Aorta (tissue), 5 donors: ENCODE results near the gene EPS8L2. TPM values are rescaled to one million over a fixed set of nuclear protein-coding genes. Genes with fewer than 3 reads are reported as not detected.

Experiments used
- ATAC-seq: fragments of 200-7000 bp; cut with Tn5 transposase; one replicate; pipeline ENCODE4 v1.9.1; 2022; ENCODE audit warnings: moderate library complexity; ENCODE audit not compliant: low FRiP score
- DNase-seq, 2 donors: peaks; one replicate each; pipeline ENCODE4 v3.0.0-alpha.2; 2020
- H3K27ac ChIP-seq, 2 donors: one replicate each; pipeline ENCODE4 v1.5.1; 2013; ENCODE audit warnings: low read length in 2 of 2, mild to moderate bottlenecking in 2 of 2, moderate library complexity in 2 of 2, control low read depth in 1 of 2, inconsistent platforms in 1 of 2, low read depth in 1 of 2
- H3K27me3 ChIP-seq, 2 donors: one replicate each; pipeline ENCODE4 v1.6.1; 2013; ENCODE audit warnings: control low read depth in 1 of 2, low read length in 1 of 2, mild to moderate bottlenecking in 1 of 2, moderate library complexity in 1 of 2; ENCODE audit not compliant: insufficient read depth in 2 of 2, control insufficient read depth in 1 of 2
- H3K36me3 ChIP-seq, 2 donors: one replicate each; pipeline ENCODE4 v1.6.1; 2013; ENCODE audit warnings: control low read depth in 1 of 2, low read length in 1 of 2, mild to moderate bottlenecking in 1 of 2; ENCODE audit not compliant: insufficient read depth in 2 of 2, control insufficient read depth in 1 of 2
- H3K4me1 ChIP-seq, 2 donors: one replicate each; pipeline ENCODE4 v1.6.1; 2013; ENCODE audit warnings: low read length in 2 of 2, control low read depth in 1 of 2, mild to moderate bottlenecking in 1 of 2, moderate library complexity in 1 of 2; ENCODE audit not compliant: insufficient read depth in 2 of 2, control insufficient read depth in 1 of 2
- H3K4me3 ChIP-seq, 2 donors: one replicate each; pipeline ENCODE4 v1.5.1; 2013; ENCODE audit warnings: low read length in 2 of 2, control low read depth in 1 of 2, mild to moderate bottlenecking in 1 of 2
- H3K9me3 ChIP-seq: one replicate; pipeline ENCODE4 v1.6.1; 2013; ENCODE audit warnings: mild to moderate bottlenecking, low read length; ENCODE audit not compliant: control insufficient read depth
- WGBS, 2 donors: extraction: QIAGEN DNeasy Blood & Tissue Kit; methylation state at CpG; one replicate each; pipeline ENCODE4 v1.1.7; 2013; 5-methylcytosine and 5-hydroxymethylcytosine counted together
- intact Hi-C, 2 donors: fragments of 100-400 bp; cut with DNase I; formaldehyde crosslinking; loops; one replicate each; pipeline versions ENCODE4 v1.14.2 to v1.15.0; 2022
- polyA plus RNA-seq, 2 donors: library from polyadenylated mRNA; stranded (reverse); fragments of 200-250 nt; gene quantifications; one replicate each; pipeline ENCODE4 v1.2.3, GENCODE V29; 2013
- total RNA-seq, 2 donors: library from RNA; stranded (reverse); fragmentation: NEBNext Ultra II Directional; extraction: Animal tissue kit (Norgen Biotek cat#: 25700); gene quantifications; one replicate each; pipeline ENCODE4 v1.2.1, GENCODE V29; 2021
- donor health status: healthy with polysubstance abuse.
- donor health status: Bipolar disorder and iron deficiency.
- donor health status: DM: no; HTN: no; CAD: no.
- donor health status: DM: no; HTN: no; CAD: no.
- donor health status: DM: yes; HTN: yes; CAD: no.

EPS8L2 gene
- total and polyA plus RNA-seq, 4 donors, result 41.0 to 102 (median 54.8) TPM

DNA sequence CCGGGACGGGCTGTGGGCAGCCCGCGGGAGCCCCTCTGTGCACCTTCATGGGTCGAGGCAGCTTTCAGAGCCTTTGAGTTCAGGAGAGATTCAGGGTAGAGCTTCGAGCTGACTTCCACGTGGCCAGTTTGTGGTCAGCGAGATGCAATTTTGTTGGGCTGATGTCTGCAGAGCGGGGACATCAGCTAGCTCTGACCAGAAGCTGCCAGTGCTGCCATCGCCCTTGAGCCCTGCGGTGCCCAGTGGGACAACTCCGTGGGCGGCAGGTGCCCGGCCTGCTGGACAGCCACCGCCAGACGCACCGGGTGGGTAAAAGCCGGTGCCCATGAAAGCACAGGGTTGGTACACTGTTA is 42.0 kb downstream of the EPS8L2 start:
- WGBS, 2 donors, result 3% methylated on average over 18 of the region's 18 CpGs
- Histone ChIP-seq H3K27me3 (no peaks in the 10 kb centered on the region), H3K36me3 (no peaks in the 10 kb centered on the region), H3K4me1 (peaks cover 0 to 4% of the 10 kb centered on the region in 2 donors), H3K4me3 (peak overlapping the region; percentile 57 to 82), H3K9me3 (no peaks in the 10 kb centered on the region), H3K27ac (peak overlapping the region in 1 of 2 donors; percentile 46)
- intact Hi-C loops, result no loop called here
- peak; percentile 9 for ATAC-seq
- peak in 1 of 2 donors; percentile 60 for DNase-seq

- DNase-seq (no peak), ATAC-seq (no peak)
- no peaks in the 10 kb centered on the region for H3K36me3 ChIP-seq
- intact Hi-C loops, result no loop called here
- H3K27me3 ChIP-seq, result no peaks in the 10 kb centered on the region
- 52 to 68% methylated on average over 2 of the region's 2 CpGs for WGBS, 2 donors
- H3K4me1 ChIP-seq, result peaks cover 0 to 4% of the 10 kb centered on the region in 2 donors
- H3K4me3 ChIP-seq, result no peak overlapping the region
- no peaks in the 10 kb centered on the region for H3K9me3 ChIP-seq
- no peak overlapping the region for H3K27ac ChIP-seq
Observed at GRCh38 chr11:749731-750130, 43.7 kb downstream of the EPS8L2 start.

GRCh38 chr11:760236-760635 is 54.2 kb downstream of the EPS8L2 start:
- intact Hi-C loops, result loop anchor here in 1 of 2 donors (5.0 kb wide), 1 partner anchor 98 kb away; no protein-coding TSS in a partner anchor

GRCh38 chr11:761526-762108 is 55.6 kb downstream of the EPS8L2 start:
- Histone ChIP-seq H3K9me3 (no peaks in the 10 kb centered on the region), H3K4me3 (no peak overlapping the region), H3K27me3 (no peaks in the 10 kb centered on the region), H3K36me3 (peaks cover 4 to 5% of the 10 kb centered on the region in 2 donors), H3K4me1 (no peaks in the 10 kb centered on the region), H3K27ac (no peak overlapping the region)
- WGBS, 2 donors, result 85% methylated on average over 8 of the region's 8 CpGs
- DNase-seq, result no peak
- no peak for ATAC-seq
- intact Hi-C loops, result loop anchor here in 1 of 2 donors (5.0 kb wide), 1 partner anchor 99 kb away; no protein-coding TSS in a partner anchor

More at GRCh38 chr11:760236-760635, 54.2 kb downstream of the EPS8L2 start:
- ATAC-seq (no peak), DNase-seq (no peak)
- no peak overlapping the region for H3K27ac ChIP-seq
- peaks cover 3 to 5% of the 10 kb centered on the region in 2 donors for H3K36me3 ChIP-seq
- H3K4me1 ChIP-seq, result no peaks in the 10 kb centered on the region
- no peak overlapping the region for H3K4me3 ChIP-seq
- H3K27me3 ChIP-seq, result no peaks in the 10 kb centered on the region
- H3K9me3 ChIP-seq, result no peaks in the 10 kb centered on the region

DNA sequence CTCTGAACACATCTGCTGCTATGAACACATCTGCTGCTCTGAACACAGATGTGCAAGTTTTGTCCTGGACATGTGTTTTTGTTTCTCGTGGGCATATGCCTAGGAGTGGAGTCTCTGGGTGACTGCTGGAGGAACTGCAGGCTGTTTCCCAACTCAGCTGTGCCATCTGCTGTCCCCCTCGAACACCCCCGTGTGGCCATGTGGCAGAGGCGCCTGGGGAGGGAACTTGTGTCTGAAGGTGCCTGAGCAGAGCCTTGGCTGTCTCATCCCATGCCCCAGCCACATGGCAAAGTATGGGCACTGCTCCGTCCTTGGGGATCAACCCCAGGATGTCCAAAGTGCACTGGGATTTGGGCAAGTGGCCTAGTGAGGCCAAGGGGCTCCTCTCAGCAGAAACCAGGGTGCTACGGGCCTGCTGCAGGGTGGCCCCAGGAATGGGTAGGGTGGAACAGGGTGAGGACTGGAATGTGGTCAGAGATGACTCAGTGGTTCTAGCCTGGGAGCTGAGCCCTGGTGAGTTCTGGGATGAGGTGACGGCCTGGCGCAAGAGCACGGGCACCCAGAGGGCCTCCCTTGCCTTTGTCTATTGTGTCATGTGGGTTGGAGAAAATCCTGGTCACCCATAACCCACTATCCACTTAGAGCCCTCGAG is 56.5 kb downstream of the EPS8L2 start:
- H3K36me3 ChIP-seq, result peaks cover 3 to 5% of the 10 kb centered on the region in 2 donors

DNA sequence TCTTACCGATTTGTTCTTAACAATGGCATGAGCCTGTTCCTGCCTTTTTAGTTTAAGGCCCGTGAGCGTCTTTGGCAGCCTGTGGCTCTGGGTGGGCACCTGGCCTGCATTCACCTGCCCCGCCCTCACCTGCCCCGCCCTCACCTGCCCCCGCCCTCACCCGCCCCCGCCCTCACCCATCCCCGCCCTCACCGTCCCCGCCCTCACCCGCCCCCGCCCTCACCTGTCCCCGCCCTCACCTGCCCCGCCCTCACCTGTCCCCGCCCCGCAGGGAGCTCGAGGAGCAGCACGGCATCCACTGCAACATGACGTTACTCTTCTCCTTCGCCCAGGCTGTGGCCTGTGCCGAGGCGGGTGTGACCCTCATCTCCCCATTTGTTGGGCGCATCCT is 57.0 kb downstream of the EPS8L2 start:
- DNase-seq (no peak), ATAC-seq (no peak)
- 60 to 74% methylated on average over 11 to 24 of the region's 24 CpGs for WGBS, 2 donors
- Histone ChIP-seq H3K4me3 (no peak overlapping the region), H3K36me3 (peaks cover 3 to 5% of the 10 kb centered on the region in 2 donors), H3K9me3 (no peaks in the 10 kb centered on the region), H3K27ac (no peak overlapping the region), H3K4me1 (no peaks in the 10 kb centered on the region), H3K27me3 (no peaks in the 10 kb centered on the region)
- intact Hi-C loops, result loop anchor here in 1 of 2 donors (5.0 kb wide), 1 partner anchor 101 kb away; no protein-coding TSS in a partner anchor

More for the DNA sequence above, 56.5 kb downstream of the EPS8L2 start:
- ATAC-seq, result no peak
- Histone ChIP-seq H3K4me3 (no peak overlapping the region), H3K4me1 (no peaks in the 10 kb centered on the region), H3K27me3 (no peaks in the 10 kb centered on the region), H3K27ac (no peak overlapping the region), H3K9me3 (no peaks in the 10 kb centered on the region)
- peak in 1 of 2 donors; percentile 72 for DNase-seq
- intact Hi-C loops, result loop anchor here in 1 of 2 donors (5.0 kb wide), 1 partner anchor 100 kb away; no protein-coding TSS in a partner anchor
- WGBS, 2 donors, result 47 to 60% methylated on average over 10 of the region's 10 CpGs

DNA sequence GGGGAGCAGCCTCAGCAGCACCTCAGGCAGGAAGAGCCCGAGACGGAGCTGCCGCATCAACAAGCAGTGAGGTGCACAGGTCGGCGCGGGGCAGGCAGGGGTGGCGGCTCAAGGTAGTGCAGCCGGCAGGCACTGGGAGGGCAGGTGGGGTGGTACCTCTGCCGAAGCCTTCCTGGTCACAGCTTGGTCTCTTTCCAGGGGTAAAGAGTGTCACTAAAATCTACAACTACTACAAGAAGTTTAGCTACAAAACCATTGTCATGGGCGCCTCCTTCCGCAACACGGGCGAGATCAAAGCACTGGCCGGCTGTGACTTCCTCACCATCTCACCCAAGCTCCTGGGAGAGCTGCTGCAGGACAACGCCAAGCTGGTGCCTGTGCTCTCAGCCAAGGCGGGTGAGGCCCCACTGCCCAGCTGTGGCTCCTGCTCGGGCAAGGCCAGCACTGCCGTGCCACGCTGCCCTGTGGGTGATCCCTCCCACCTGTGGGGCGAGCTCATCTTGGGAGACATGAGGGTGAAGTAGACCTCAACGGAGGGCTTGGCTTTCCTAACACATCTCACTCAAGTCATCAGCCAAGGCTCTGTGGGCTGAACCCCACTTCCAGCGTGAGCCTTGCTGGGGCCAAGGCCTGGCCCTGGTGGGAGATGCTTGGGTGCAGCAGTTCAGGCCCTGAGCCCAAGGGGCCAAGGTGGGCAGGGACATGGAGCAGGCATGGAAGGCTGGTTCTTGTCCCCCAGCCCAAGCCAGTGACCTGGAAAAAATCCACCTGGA is 57.7 kb downstream of the EPS8L2 start:
- peaks cover 3 to 5% of the 10 kb centered on the region in 2 donors for H3K36me3 ChIP-seq
- H3K27ac ChIP-seq, result no peak overlapping the region
- H3K9me3 ChIP-seq, result no peaks in the 10 kb centered on the region
- no peaks in the 10 kb centered on the region for H3K4me1 ChIP-seq
- no peaks in the 10 kb centered on the region for H3K27me3 ChIP-seq
- intact Hi-C loops, result loop anchor here in 1 of 2 donors (5.0 kb wide), 1 partner anchor 101 kb away; no protein-coding TSS in a partner anchor
- WGBS, 2 donors, result 84 to 86% methylated on average over 22 of the region's 22 CpGs
- DNase-seq (peak in 1 of 2 donors; percentile 73), ATAC-seq (no peak)
- no peak overlapping the region for H3K4me3 ChIP-seq

- no peak overlapping the region for H3K4me3 ChIP-seq
- WGBS, 2 donors, result 81 to 82% methylated on average over 18 of the region's 18 CpGs
- peaks cover 3 to 5% of the 10 kb centered on the region in 2 donors for H3K36me3 ChIP-seq
- H3K27me3 ChIP-seq, result no peaks in the 10 kb centered on the region
- DNase-seq (no peak), ATAC-seq (peak; percentile 36)
- no peaks in the 10 kb centered on the region for H3K9me3 ChIP-seq
- H3K27ac ChIP-seq, result no peak overlapping the region
- intact Hi-C loops, result loop anchor here in 1 of 2 donors (5.0 kb wide), 1 partner anchor 102 kb away; no protein-coding TSS in a partner anchor
- H3K4me1 ChIP-seq, result no peaks in the 10 kb centered on the region
Observed at GRCh38 chr11:764322-765024, 58.4 kb downstream of the EPS8L2 start.
